ENCODE measurements around the gene RNF44.
"Not testable (repeated sequence)": the region's sequence is repeated elsewhere in the genome, so short reads cannot be mapped to it uniquely, and the experiment has no call there.

The RNF44 gene

DNA sequence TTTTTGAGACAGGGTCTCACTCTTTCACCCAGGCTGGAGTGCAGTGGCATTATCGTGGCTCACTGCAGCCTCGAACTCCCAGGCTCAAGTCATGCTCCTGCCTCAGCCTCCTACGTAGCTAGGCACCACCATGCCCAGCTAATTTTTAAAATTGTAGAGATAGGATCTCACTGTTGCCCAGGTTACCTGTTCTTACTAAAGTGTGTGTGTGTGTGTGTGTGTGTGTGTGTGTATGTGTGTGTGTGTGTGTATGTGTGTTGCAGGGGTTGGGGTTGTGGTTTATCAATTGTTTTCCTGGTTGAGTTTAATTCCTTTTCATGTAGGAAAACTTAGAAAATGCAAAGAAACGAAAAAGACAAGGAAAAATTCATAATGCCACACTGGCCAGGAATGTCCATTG, 21.8 kb downstream of the RNF44 start:
- no peak for FAIRE-seq

DNA sequence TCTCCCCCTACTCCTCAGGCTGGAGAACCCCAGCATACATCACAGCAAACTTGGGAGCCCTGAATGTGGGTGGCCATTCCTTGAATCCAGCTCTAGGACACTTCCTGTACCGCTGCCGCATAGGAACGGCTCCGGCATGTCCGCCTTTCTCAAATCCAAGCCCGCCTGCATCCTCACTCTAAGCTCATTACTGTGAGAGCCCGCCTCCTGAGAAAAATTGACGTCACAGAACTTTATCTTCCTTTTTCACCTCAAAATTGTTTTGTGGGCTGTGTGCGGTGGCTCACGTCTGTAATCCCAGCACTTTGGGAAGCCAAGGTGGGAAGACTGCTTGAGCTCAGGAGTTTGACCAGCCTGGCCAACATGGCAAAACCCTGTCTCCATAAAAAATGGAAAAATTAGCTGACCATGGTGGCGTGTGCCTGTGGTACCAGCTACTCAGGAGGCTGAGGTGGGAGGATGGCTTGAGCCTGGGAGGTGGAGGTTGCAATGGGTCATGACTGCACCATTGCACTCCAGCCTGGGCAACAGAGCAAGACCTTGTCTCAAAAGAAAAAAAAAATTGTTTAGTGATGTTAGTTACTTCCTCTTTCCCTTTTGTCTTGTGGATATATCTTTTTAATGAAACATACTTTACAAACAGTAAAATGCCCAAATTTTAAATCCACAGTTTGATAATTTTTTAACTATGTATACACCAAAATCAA, 22.8 kb downstream of the RNF44 start:
- FAIRE-seq: no peak

DNA sequence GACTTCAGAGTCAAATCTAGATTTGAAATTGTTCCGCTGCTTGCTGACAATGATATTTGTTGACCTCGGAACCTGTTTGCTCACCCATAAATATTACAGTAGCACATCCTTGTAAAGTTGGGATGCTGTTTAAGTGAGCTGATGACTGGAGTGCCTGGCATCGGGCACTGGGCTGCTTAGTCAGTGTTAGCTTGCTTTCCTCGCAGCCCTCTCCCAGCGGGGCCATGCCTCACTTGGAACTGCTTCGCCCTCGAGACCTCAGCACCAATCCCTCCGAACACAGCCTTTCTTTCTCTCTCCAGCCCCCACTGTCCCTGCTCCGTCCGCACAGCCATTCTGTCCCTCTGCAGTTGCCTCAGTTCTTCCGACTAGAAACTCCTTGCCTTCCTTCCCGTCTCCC, 23.4 kb downstream of the RNF44 start:
- FAIRE-seq: no peak

DNA sequence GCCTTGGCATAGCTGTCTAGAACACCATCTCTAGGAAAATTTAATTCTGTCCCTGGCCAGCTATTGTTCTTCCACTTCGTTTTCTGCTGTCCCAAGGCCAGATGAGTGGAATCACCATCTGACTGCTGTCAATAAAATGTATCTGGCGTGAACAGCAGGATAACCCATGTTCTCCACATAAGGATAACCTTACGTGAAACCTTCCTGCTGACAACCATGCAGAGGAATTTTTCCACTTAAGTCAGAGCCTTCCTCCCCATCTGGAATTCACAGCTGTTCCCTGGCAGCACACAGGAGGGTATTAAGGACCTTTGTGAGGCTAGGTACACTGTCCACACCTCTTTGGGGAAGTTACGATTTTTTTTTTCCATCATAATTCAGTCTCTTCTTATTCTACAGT, 28.6 kb downstream of the RNF44 start:
- no peak for FAIRE-seq

DNA sequence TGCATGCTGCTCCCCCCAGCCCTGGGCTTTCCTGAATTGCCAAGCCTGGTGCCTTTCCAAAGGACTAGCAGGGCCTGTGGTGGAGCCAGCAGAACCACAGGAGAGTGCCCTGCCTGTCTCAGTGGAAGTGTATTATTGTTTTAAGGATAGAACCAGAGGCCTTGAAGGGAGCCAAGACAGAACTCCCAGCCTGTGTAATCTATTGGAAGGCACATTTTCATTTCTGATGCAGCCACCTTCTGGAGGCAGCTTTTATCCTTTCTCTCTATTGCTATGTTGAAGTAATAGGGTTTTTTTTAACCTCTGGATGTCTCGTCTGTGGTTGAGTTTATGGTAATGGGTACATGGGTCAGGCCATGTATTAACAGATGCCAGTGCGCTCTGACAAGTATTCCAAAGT, 29.3 kb downstream of the RNF44 start:
- FAIRE-seq: no peak

DNA sequence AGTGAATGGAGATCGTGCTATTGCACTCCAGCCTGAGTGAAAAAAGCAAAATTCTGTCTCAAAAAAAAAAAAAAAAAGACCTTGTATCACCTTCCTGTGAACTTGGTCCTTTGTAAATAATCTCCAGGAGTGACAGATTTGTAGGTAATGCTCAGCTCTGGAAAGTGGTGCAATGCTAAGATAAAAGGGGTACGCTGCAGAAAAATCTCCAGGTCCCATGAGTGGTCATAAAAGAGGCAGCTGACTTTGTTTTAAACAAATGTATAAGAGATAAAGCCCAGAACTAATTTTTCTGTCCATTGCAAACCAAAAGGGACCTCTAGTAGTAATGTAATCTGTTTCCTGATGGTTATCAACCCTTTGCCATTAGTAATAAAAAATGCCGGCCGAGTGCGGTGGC, 33.7 kb downstream of the RNF44 start:
- FAIRE-seq: no peak

DNA sequence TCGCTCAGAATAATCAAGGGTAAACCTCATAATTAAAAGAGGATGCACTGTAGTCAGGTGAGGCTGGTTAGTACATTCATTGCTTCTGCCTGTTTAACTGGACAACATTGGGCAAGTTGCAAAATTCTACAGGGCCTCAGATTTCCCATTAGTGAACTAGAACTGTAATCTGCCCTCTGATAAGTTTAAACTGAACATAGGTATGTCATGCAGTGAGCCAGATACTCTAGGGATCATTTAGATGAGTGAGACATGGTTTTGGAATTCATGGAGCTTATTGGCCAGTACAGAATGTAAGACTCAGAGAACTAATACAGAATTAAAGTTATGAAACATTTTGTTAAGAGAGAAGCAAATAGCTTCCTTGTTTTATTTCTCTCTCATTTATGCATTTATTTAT, 35.9 kb downstream of the RNF44 start:
- FAIRE-seq: no peak

DNA sequence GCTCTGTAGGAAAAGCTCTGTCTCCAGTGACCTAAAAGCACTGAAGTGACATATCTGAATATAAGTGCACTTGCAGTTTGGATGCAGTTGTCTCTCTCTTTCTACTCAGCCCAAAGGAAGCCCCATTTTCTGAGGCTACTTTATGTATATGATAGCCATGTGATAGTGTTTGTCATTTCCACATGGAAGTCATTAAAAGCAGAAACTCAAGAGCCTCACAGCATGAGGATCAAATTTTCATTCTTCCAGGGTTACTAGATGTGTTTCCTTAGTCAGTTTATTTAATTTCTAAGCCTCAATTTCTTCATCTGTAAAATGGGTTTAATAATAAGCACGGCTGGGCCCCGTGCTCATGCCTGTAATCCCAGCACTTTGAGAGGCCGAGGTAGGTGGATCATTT, 36.7 kb downstream of the RNF44 start:
- FAIRE-seq: no peak

DNA sequence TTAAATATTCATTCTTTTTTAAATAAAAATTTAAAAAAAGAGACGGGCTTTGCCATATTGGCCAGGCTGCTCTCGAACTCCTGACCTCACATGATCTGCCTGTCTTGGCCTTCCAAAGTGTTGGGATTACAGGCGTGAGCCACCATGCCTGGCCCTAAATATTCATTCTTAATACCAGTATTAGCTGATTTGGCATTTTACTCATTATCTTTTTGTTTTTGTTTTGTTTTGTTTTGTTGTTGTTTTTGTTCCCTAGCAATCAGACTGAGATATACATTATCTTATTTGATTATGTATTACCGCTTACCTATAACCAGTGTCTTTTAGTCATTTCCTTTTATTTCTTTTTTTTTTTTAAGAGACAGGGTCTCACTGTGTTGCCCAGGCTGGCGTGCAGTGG, 37.9 kb downstream of the RNF44 start:
- no peak for FAIRE-seq

DNA sequence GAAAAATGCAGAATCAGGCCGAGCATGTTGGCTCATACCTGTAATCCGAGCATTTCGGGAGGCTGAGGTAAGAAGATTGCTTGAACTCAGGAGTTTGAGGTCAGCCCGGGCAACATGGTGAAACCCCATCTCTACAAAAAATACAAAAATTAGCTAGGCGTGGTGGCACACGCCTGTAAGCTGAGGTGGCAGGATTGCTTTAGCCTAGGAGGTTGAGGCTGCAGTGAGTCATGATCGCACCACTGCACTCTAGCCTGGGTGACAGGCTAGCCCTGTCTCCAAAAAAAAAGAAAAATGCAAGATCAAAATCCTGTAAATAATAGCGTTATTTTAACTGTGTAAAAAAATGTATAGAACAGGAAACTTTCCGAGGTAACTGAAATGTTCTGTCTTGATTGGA, 39.4 kb downstream of the RNF44 start:
- FAIRE-seq: no peak

DNA sequence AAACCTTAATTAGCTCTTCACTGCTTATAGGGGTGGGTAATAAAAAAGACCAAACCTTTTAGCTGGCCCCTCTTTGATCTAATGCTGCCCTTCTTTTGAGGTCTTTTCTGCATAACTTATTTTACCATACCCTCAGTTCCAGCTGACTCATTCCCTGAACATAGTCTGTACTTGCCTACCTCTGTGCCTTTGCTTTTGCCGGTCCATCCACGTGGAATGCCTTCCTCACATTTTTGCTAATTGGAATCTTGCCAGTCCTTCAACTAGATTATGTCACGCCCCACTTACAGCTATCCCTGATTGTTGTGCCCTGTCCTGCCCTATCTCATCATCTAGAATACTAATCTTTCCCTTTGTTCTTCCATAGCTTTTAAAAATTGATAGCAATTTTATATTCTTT, 44.8 kb downstream of the RNF44 start:
- FAIRE-seq: no peak

DNA sequence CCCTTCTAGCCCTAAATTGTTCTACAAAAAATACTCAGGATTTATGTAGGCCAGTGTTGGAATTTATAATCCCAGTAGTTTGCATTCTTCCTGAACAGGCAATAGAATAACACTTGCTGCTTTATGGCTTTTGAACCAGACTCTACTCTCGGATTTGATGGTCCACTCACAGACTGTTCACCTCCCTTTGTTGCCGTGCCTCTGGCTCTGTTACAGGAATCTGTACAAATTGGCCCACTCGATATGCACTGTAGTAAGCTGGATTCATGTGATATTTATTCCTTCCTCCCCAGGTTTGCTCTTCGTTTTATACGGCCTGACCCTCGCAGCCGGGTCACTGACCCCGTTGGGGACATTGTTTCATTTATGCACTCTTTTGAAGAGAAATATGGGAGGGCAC, 45.3 kb downstream of the RNF44 start:
- no peak for FAIRE-seq

DNA sequence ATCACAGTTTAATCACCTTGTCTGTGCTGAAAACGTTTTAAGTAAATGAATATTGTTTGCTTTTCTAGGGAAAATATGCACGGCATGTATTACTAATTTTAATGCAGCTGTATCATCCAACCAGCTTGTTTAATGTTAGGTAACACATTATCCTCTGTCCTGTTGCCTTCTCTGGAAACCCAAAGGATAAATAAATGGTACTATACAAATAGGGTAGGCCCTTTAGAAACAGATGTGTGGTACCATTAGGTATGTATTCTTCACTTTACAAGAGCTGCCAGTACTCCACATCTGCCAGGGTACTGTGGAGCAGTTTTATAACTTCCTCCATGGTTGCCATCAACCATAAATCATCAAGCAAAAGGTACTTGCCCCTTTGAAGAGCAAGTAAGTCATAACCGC, 46.1 kb downstream of the RNF44 start:
- no peak for FAIRE-seq

DNA sequence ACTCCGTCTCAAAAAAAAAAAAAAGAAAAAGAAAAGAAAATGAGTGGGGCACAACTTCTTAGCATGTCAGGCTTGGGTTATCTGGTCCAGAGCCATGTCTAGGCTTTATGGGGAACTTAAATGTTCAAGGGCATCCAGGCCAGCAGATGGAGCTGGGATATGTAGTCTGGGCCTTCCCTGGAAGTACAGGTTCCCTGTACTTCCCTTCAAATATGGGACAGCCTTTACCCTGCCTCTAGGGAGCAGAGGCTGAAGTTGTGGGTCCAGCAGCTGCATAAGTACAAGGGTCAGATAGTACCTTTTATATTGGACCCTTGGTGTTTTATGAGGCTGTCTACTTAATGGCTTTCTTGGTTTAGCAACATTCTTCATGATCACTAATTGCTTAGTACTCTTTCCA, 46.9 kb downstream of the RNF44 start:
- FAIRE-seq: no peak

DNA sequence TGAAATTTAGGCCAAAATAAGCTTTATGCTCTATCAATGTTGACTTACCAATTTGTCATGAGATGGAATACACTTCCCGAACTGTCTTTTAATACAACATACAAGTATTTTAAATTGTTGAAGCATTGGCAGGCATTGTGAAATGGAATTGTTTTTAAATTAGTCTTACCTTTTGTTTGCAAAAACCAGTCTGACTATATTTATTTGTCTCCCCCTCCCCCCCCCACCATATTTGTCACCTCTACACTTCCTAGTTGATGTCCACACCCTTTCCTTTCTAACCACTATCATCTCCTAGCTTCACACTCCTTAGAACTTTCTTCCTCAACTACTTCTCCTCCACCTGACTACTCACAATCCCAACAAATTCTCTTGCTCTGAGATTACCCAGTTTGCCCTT, 48.1 kb downstream of the RNF44 start:
- FAIRE-seq: no peak

DNA sequence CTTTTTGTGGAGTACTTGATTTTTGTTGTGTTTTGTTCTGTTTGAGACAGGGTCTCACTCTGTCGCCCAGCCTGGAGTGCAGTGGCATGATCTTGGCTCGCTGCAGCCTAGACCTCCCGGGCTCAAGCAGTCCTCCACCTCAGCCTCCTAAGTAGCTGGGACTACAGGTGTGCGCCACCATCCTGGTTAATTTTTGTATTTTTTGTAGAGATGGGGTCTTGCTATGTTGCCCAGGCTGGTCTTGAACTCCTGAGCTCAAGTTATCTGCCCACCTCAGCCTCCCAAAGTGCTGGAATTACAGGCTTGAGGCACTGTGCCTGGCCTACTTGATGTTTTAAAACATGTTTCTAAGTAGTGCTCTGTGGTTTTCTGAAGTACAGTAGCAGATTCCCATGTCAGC, 50.0 kb downstream of the RNF44 start:
- not testable (repeated sequence) for FAIRE-seq

DNA sequence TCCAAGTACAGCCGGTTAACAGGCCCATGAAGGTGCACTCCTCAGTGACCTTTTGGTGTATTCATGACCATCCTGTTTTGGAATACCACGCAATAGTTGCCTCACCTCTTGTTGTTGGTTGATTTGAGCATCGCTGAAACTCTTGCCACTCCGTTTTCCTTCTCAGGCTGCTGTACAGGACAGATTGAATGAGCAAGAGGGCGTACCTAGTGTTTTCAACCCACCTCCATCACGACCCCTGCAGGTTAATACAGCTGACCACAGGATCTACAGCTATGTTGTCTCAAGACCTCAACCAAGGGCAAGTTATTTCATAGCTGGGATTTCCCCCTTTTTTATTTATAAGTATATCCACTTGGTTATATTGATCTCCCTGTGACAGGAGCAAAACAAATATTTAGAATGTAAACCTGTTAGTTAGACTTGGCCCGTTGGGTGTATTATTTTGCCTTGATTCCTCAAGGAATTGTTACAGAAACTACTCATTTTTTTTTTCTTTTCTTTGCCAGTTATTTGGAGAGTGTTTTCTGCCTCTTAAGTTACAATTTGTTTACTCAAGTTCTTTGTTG, 50.9 kb downstream of the RNF44 start:
- FAIRE-seq: no peak

DNA sequence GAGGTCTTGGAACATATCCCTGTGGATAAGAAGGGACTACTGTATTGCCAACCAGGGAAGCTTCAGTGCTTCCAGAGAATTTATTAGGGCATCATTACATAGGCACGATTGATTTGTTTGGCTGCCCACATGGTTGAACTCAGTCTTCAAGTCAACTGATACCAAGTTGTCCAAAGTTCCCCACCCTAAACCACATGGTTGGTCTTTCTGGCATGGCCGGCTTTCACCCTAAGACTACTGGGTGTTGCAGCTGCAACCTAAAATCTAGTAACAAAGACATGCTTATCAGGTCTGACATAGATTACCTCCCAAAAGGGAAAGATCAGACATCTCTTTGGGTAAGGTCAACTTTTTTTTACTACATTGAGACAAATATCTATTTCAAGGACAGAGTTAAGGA, 52.0 kb downstream of the RNF44 start:
- FAIRE-seq: no peak

DNA sequence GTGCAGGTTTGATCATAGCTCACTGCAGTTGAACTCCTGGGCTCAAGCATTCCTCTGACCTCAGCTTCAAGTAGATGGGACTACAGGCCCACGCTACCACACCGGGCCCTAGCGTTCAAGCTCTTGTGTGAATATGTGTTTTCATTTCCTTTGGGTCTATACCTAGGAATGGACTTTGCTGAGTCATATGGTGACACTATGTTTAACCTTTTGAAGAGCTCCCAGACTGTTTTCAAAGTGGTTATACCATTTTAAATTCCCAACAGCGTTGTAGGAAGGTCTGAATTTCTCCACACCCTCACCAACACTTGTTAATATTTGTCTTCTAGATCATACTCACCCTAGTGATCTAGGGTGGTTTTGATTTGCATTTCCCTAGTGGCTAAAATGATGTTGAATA, 55.5 kb downstream of the RNF44 start:
- FAIRE-seq: no peak
